ENCODE measurements around the gene LSM11. TPM values are rescaled to one million over a fixed set of nuclear protein-coding genes. Genes with fewer than 3 reads are reported as not detected.

LSM11 gene
- total RNA-seq, 1 donor from 2014 or later, result 1.3 TPM

- peak overlapping the region; percentile 6 to 55 for H3K27ac ChIP-seq
Observed at GRCh38 chr5:157747173-157747740, 3.7 kb downstream of the LSM11 start.

GRCh38 chr5:157747766-157748700, 4.5 kb downstream of the LSM11 start:
- H3K27ac ChIP-seq, result peak overlapping the region; percentile 20 to 55
- peaks cover 2 to 5% of the 10 kb centered on the region in 2 donors for H3K4me1 ChIP-seq
- H3K27me3 ChIP-seq, result no peaks in the 10 kb centered on the region
- no peaks in the 10 kb centered on the region for H3K9me3 ChIP-seq
- H3K4me3 ChIP-seq, result no peak overlapping the region
- intact Hi-C loops (cut with DNase I), result no loop called here
- DNase-seq (ENCODE audit: low spot score in 2 of 2), result no peak
- peaks cover 14 to 15% of the 10 kb centered on the region in 2 donors for H3K36me3 ChIP-seq
- no peak for TF ChIP-seq CTCF (IDR thresholded peaks at IDR 0.05)

More at GRCh38 chr5:157747173-157747740, 3.7 kb downstream of the LSM11 start:
- peaks cover 2 to 5% of the 10 kb centered on the region in 2 donors for H3K4me1 ChIP-seq
- TF ChIP-seq CTCF (IDR thresholded peaks at IDR 0.05), result no peak
- intact Hi-C loops (cut with DNase I), result no loop called here
- H3K9me3 ChIP-seq, result no peaks in the 10 kb centered on the region
- no peak overlapping the region for H3K4me3 ChIP-seq
- peaks cover 6 to 7% of the 10 kb centered on the region in 2 donors for H3K36me3 ChIP-seq
- no peak for DNase-seq (ENCODE audit: low spot score in 2 of 2)
- no peaks in the 10 kb centered on the region for H3K27me3 ChIP-seq

GRCh38 chr5:157748760-157749461, 5.4 kb downstream of the LSM11 start:
- peak overlapping the region; percentile 20 to 55 for H3K27ac ChIP-seq
- intact Hi-C loops (cut with DNase I), result no loop called here
- peaks cover 14 to 22% of the 10 kb centered on the region in 2 donors for H3K36me3 ChIP-seq
- H3K27me3 ChIP-seq, result no peaks in the 10 kb centered on the region
- peak in 1 of 2 donors; percentile 65 for DNase-seq (ENCODE audit: low spot score in 2 of 2)
- peaks cover 2 to 5% of the 10 kb centered on the region in 2 donors for H3K4me1 ChIP-seq
- no peak overlapping the region for H3K4me3 ChIP-seq
- H3K9me3 ChIP-seq, result no peaks in the 10 kb centered on the region
- TF ChIP-seq CTCF (IDR thresholded peaks at IDR 0.05), result no peak

GRCh38 chr5:157749462-157749799, 5.9 kb downstream of the LSM11 start:
- Histone ChIP-seq H3K9me3 (no peaks in the 10 kb centered on the region), H3K27me3 (no peaks in the 10 kb centered on the region), H3K36me3 (peaks cover 14 to 27% of the 10 kb centered on the region in 2 donors), H3K4me3 (no peak overlapping the region), H3K27ac (peak overlapping the region in 1 of 2 donors; percentile 29), H3K4me1 (peaks cover 2 to 5% of the 10 kb centered on the region in 2 donors)
- no peak for TF ChIP-seq CTCF (IDR thresholded peaks at IDR 0.05)
- intact Hi-C loops (cut with DNase I), result no loop called here
- DNase-seq (ENCODE audit: low spot score in 2 of 2), result no peak

GRCh38 chr5:157750320-157750719, 6.8 kb downstream of the LSM11 start:
- no peaks in the 10 kb centered on the region for H3K9me3 ChIP-seq
- intact Hi-C loops (cut with DNase I), result no loop called here
- H3K27me3 ChIP-seq, result no peaks in the 10 kb centered on the region
- H3K4me1 ChIP-seq, result peaks cover 0 to under 1% of the 10 kb centered on the region in 2 donors
- H3K4me3 ChIP-seq, result no peak overlapping the region
- no peak for TF ChIP-seq CTCF (IDR thresholded peaks at IDR 0.05)
- H3K27ac ChIP-seq, result no peak overlapping the region
- DNase-seq (ENCODE audit: low spot score in 2 of 2), result no peak
- H3K36me3 ChIP-seq, result peaks cover 21 to 36% of the 10 kb centered on the region in 2 donors
